Left colon (tissue), 2 donors: Measurements from ENCODE around the gene DUSP8. TPM values are rescaled to one million over a fixed set of nuclear protein-coding genes. Genes with fewer than 3 reads are reported as not detected.
A peak's percentile ranks its signal among the peaks of the same experiment; 100 is the strongest.

Experiments
- ATAC-seq: fragments of 200-7000 bp; cut with Tn5 transposase; one replicate; pipeline ENCODE4 v1.9.1; 2020; ENCODE audit warnings: mild to moderate bottlenecking, moderate library complexity
- DNase-seq, 2 donors: peaks; one replicate each; pipeline ENCODE4 v3.0.0-alpha.2; 2020
- intact Hi-C, 2 donors: fragments of 100-400 bp; cut with DNase I in 1 of 2; cut with micrococcal nuclease in 1 of 2; formaldehyde crosslinking; loops; one replicate each; pipeline versions ENCODE4 v1.11.2 to v1.14.0; 2022; cut with DNase I, micrococcal nuclease
- total RNA-seq, 2 donors: library from RNA; stranded (reverse); fragmentation: NEBNext Ultra II Directional; extraction: Animal tissue kit (Norgen Biotek cat#: 25700); gene quantifications; one replicate each; pipeline ENCODE4 v1.2.1, GENCODE V29; 2021
- donor health status: DM: no; HTN: no; CAD: no.
- donor health status: DM: yes; HTN: yes; CAD: no.

The DUSP8 gene
- total RNA-seq, 2 donors from 2014 or later, result 27.2 to 45.0 TPM

- DNase-seq, result peak in 1 of 2 donors; percentile 61
- intact Hi-C loops, result no loop called here
Measured at GRCh38 chr11:1542267-1542666, 29.8 kb downstream of the DUSP8 start.

GRCh38 chr11:1541474-1542204 is 30.4 kb downstream of the DUSP8 start:
- DNase-seq (no peak), ATAC-seq (no peak)
- intact Hi-C loops, result no loop called here

More at GRCh38 chr11:1542267-1542666, 29.8 kb downstream of the DUSP8 start:
- ATAC-seq, result peak; percentile 38

DNA sequence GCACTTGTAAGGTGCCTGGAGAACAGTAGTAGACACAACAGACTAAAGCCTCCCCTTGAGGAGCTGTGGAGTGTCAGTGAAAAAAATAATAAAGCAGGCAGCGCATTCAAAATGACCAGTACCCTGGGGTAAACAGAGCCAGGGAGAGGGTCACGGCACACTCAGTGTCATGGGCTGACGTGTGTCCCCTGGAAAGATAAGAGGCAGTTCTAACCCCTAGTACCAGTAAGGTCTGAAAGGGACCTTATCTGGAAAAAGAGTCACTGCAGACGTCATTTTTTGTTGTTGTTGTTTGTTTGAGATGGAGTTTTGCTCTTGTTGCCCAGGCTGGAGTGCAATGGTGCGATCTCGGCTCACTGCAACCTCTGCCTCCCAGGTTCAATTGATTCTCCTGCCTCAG is 32.0 kb downstream of the DUSP8 start:
- intact Hi-C loops, result no loop called here
- ATAC-seq (no peak), DNase-seq (no peak)

DNA sequence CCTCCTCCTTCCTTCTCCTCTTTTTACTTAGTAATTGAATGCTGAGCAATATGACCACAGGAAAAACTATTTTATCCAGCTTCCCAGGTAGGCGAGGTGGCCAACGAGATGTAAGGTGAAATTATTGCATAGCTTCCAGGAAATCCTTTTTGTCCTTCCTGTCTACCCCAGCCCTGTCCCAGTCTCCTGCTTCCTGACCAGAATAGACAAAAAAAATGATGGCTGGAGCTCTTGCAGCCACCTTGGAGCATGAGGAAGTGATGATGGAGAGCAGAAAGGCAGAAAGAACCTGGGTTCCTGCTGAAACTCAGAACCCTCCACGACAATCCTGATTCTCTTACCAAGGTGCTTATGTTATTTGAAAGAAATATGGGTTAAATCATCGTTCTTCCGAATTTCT is 33.9 kb downstream of the DUSP8 start:
- intact Hi-C loops, result no loop called here
- ATAC-seq (no peak), DNase-seq (no peak)

DNA sequence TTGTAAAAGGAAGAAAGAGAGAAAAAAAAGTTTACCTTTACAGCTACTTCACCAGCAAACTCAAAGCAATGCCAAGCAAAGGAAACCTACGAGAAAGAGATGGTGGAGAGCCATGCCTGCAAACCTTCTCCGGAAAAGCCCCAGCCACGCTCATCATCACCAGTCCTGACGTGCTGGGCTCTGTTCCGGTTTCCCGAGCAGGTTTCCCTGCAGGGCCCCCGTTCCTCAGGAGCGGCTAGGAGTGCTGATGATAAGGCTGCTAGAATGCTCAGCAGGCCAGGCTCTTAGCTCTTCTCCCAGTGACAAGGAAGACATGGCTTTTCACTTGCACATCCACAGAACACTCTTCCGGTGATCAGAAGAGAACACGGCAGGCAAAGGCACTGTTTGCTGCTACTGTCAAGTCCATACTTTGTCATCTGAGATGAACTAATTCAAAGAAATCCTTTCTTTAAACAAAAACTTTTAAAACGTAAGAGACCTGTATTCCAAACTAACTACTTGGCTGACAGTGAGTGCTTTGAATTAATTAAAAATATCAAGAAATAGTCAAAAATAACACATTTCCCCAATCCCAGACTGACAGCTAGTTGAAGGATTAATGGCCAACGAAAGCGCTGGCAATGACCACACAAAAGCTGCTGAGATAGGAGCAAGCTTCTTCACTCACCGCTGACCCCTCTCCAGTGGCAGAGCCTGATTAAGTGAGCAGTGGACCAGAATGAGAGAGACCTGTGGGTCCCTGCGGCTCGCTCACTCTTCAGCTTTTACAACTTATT is 35.8 kb downstream of the DUSP8 start:
- DNase-seq, result no peak
- no peak for ATAC-seq
- intact Hi-C loops, result no loop called here

GRCh38 chr11:1534682-1535081 is 37.4 kb downstream of the DUSP8 start:
- intact Hi-C loops, result no loop called here
- no peak for DNase-seq
- no peak for ATAC-seq

DNA sequence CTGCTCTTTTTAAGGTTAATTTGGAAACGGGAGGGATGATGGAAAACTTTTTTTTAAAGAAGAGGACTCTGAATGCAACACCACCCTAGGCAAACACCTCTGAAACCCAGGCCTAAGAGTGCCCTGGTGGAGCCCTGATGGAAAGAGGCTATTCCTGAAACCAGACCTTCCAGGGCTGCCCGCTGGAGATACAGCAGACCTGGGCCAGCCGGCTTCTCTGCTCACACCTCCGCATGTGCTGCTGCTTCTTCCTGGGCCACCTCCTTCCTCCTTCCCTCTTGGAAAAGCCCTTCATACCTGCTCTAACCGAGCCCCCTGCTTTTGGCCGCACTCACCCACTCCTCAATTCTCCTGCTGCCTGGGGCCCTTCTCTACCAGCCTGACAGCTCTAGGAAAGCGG is 37.9 kb downstream of the DUSP8 start:
- ATAC-seq, result no peak

GRCh38 chr11:1533342-1533725 is 38.7 kb downstream of the DUSP8 start:
- no peak for DNase-seq
- intact Hi-C loops, result no loop called here
- no peak for ATAC-seq

More for the DNA sequence above, 37.9 kb downstream of the DUSP8 start:
- intact Hi-C loops, result no loop called here
- no peak for DNase-seq

DNA sequence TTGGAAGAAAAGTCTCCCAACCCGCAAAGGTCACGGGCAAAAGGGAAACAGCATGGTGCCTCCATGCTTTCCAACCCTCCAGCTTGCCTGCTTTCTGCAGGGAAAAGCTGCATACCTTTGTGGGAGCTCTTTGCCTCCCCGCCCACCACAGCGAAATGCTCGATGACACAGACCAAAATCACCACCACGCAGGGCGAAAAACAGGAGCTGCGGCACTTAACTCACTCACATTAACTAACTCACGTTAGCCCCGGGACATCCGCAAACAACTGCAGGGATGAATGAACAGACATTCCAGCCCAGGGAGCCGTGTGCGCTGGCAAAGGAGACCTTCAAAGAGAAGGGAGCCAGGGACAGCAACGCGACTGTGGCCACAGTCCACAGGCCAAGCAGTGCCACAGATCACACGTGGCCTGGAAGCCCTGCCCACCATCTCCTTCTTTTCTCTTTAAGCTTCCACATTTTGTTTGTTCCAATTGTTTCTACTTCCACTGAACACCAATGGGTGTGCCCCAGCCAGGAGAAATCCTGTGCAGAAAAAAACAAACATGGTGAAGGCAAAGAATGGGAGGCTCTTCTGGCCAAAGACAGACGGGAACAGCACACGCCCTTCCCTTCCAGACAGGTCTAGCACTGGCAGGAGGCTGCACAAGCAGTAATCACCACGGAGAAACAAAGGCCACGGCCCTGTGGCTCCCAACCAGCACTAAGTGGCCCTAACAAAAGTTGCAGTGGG is 39.3 kb downstream of the DUSP8 start:
- ATAC-seq (peak; percentile 63), DNase-seq (no peak)
- intact Hi-C loops, result no loop called here

GRCh38 chr11:1532014-1532586 is 40.0 kb downstream of the DUSP8 start:
- ATAC-seq, result no peak
- intact Hi-C loops, result no loop called here
- no peak for DNase-seq

GRCh38 chr11:1531449-1532013 is 40.5 kb downstream of the DUSP8 start:
- intact Hi-C loops, result no loop called here
- DNase-seq (no peak), ATAC-seq (no peak)

DNA sequence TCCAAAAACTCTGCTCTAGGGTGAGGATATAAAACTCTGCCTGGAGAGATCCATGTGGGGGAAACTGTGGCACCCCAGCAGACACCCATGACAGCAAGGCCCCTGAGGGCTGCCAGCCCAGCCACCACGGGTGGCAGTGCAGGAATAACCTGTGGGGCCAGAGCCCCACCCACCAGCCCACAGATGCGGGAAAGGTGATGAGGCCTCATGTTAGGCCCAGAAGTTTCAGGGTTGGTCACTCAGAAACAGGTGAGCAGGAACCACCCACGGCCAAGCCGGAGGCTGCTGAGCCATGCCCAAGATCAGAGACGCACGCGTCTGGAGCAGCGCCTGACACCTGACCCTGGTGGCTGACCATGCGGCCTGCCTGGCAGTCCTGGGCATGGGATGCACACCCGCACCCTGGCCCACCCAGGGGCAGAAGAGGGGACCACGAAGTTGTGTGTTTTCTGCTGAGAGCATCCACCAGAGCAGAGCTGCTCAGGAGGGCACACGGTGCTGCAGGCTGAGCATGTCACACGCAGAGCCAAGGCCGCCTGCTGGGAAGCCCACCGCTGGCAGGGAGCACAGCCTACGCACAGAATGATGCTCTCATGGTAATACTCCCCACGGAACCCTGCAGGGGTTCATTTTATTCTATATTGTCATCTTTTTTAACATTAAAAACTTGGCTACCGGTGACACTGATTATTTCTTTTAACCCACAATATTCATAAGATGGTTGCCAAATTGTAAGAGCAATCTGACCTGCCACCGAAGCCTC is 41.2 kb downstream of the DUSP8 start:
- intact Hi-C loops, result no loop called here
- ATAC-seq, result no peak
- no peak for DNase-seq

DNA sequence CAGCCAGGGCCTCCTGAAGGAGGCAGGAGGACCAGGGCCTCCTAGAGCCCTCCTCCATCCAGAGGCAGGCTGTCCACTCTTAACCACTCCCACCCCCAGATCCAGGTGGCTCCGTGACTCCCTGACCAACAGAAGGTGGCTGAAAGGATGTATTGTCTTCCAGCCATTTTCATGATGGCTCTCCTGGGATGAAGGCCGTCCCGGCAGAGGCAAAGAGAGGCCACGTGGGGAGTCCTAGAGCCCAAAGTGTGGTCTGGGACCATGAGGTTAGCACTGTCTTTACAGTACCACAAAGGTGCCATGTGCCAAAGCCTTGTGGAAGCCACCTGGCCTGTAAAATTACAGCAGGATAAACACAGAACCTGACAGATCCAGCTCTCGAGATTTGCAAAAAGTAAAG is 42.3 kb downstream of the DUSP8 start:
- no peak for DNase-seq
- no peak for ATAC-seq
- intact Hi-C loops, result no loop called here

GRCh38 chr11:1529286-1529685 is 42.8 kb downstream of the DUSP8 start:
- intact Hi-C loops, result no loop called here
- ATAC-seq (no peak), DNase-seq (no peak)

DNA sequence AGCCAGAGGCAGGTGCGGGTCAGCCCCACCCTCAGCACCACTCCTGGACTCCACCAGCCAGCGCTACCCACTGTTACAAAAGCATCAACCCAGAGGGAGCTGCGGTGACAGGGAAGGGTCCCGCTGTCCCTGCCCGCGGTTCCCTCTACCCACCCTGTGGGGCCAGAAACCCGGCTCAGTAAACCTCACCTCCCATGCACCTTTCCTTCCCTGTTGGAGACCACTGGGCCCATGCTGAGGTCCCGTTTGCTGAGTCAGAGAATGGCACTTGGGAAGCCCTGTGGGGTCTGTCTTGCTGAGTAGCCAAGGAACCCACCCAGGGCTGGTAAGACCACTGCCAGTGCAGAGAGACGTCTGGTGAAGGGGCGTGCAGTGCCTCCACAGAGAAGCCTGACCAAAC is 43.4 kb downstream of the DUSP8 start:
- ATAC-seq, result no peak
- DNase-seq, result no peak
- intact Hi-C loops, result no loop called here

DNA sequence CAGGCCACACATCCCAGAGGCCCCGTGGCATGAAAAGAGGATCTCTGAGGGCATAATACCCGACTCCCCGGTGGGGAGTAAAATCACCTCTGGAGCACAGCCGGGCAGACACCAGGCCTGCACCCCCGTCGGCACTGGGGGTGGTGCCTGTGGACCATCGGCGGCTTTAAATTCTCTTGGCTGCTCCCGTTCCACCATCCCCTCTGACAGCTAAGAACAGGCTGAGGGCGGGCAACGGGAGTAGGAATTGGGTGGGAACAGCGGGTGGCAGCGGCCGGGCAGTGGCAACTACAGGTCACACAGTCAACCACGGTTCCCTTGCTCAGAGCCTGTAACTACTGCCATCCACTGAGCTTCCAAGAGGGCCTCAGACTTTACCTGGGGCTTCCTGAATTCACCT is 45.3 kb downstream of the DUSP8 start:
- intact Hi-C loops, result no loop called here
- ATAC-seq, result no peak
- no peak for DNase-seq

DNA sequence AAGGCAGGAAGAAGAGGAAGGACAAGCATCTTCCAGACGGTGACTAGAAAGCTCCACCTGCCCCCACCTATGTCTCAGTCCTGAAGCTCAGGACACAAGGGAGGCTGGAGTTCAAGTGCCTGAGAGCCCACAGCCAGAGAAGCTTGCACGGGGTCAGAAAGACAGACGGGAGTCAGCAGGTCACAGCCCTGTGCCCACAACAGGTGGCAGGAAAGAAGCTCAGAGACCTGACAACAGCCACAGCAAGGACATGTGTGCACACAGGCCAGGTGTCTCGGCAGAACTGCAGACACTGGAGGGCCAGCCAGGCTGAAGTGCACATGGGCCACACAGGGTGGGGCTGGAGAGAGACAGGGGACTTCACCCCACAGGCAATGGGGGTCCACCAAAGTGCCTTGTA is 48.3 kb downstream of the DUSP8 start:
- intact Hi-C loops, result no loop called here
- DNase-seq, result no peak
- no peak for ATAC-seq

DNA sequence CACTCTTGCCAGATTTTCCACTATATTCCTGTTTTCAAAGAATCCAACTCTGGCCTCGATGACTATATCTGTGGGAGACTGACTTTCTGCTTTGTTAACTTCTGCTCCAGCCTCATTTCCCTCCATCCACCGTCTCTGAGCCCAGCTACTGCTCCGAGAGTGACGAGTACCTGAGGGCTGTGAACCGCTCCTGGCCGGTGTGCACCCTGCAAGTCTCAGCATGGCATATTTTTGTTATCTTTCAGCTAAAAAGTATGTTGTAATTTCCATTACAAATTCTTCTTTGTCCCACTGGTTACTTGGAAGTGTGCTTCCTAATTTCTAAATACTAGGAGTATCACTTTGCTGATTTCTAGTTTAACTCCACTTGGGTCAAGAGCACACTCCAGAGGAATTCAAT is 49.0 kb downstream of the DUSP8 start:
- intact Hi-C loops, result no loop called here
- DNase-seq, result no peak

DNA sequence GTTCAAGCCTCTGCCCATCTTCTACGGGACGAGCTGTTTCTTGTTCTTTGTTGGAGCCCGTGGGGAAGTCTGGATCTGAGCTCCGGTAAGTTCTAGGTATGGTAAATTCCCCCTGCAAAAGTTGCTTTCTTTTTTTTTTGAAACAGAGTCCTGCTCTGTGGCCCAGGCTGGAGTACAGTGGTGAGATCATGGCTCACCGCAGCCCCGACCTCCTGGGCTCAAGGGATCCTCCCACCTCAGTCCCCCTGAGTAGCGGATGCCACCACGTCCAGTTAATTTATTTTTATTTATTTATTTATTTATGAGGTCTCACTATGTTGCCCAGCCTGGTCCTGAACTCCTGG is 50.0 kb downstream of the DUSP8 start:
- intact Hi-C loops, result no loop called here
- DNase-seq (no peak), ATAC-seq (no peak)

More for the DNA sequence above, 49.0 kb downstream of the DUSP8 start:
- ATAC-seq, result no peak
